Testis (tissue), 2 donors: Measurements from ENCODE around the gene PIGS.

Experiments used
- CTCF ChIP-seq, 3 experiments: fragments of 450-650 bp in 2 of 3; fragments of 200-600 bp in 1 of 3; sonication (generic) in 1 of 3; IDR thresholded peaks; one replicate each; pipeline ENCODE4 v1.5.1; 2016 to 2019; ENCODE audit warnings: antibody characterized with exemption in 3 of 3, mild to moderate bottlenecking in 2 of 3, moderate library complexity in 1 of 3
- POLR2A ChIP-seq: fragments of 450-650 bp; IDR thresholded peaks from one replicate; pipeline ENCODE4 v1.6.1; 2017; ENCODE audit warnings: antibody characterized with exemption, mild to moderate bottlenecking, moderate library complexity

DNA sequence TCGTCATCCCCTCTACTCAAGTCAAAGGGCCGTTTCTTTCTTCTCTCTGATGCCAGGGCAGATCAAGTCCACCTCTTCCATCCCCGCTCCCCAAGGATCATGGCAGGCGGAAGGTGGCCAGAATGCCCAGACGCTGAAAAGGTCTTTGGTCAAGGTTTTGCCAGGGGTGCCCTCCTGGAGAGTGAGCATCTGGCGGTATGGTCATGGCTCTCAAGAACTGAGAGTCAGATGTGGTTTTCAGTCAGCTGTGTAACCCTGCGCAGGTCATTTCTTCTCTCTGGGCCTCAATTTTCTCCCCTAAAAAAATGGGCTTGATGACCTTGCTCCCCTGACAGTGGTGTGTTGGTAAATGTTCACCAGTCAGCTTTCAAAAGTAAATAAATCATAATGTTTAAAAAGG, 52.7 kb downstream of the PIGS start:
- TF ChIP-seq POLR2A (no peak), CTCF (IDR thresholded peaks at IDR 0.05) (no peak)
